WERI-Rb-1 (cell line): ENCODE results near the gene COL6A3.

ENCODE experiments used
- DNase-seq: peaks from one replicate; pipeline ENCODE4 v3.0.0-alpha.2; 2020
- H3K27ac ChIP-seq: fragments of 250-450 bp; sonication (Bioruptor Pico); 2 replicates; pipeline ENCODE4 v1.5.1; 2020; ENCODE audit warnings: mild to moderate bottlenecking, moderate library complexity
- H3K27me3 ChIP-seq: fragments of 250-450 bp; sonication (Bioruptor Pico); 2 replicates; pipeline ENCODE4 v1.5.1; 2021; ENCODE audit warnings: mild to moderate bottlenecking, low read depth, moderate library complexity; ENCODE audit not compliant: insufficient read depth, severe bottlenecking
- H3K36me3 ChIP-seq: fragments of 250-450 bp; sonication (Bioruptor Pico); 2 replicates; pipeline ENCODE4 v1.5.1; 2020; ENCODE audit warnings: mild to moderate bottlenecking, moderate library complexity
- H3K4me3 ChIP-seq: 2 replicates; pipeline ENCODE4 v1.5.1; 2011; ENCODE audit warnings: low read depth, mild to moderate bottlenecking, control low read depth, low read length
- H3K9me3 ChIP-seq: fragments of 250-450 bp; sonication (Bioruptor Pico); 2 replicates; pipeline ENCODE4 v1.5.1; 2021; ENCODE audit warnings: mild to moderate bottlenecking, moderate library complexity; ENCODE audit not compliant: severe bottlenecking
- CTCF ChIP-seq: IDR thresholded peaks from 2 replicates; pipeline ENCODE4 v1.5.1; 2011; ENCODE audit warnings: low read depth, mild to moderate bottlenecking, control low read depth, inconsistent platforms, low read length

The COL6A3 gene

GRCh38 chr2:237392186-237392585, 21.8 kb downstream of the COL6A3 start:
- Histone ChIP-seq H3K36me3 (no peaks in the 10 kb centered on the region), H3K4me3 (no peak overlapping the region), H3K27ac (no peak overlapping the region), H3K9me3 (no peaks in the 10 kb centered on the region), H3K27me3 (peaks cover 94% of the 10 kb centered on the region)
- TF ChIP-seq CTCF: no peak
- DNase-seq: no peak

GRCh38 chr2:237391140-237391539, 22.8 kb downstream of the COL6A3 start:
- DNase-seq: no peak
- no peak for TF ChIP-seq CTCF
- H3K27ac ChIP-seq: no peak overlapping the region
- H3K36me3 ChIP-seq: no peaks in the 10 kb centered on the region
- H3K27me3 ChIP-seq: peaks cover 94% of the 10 kb centered on the region
- H3K4me3 ChIP-seq: no peak overlapping the region
- no peaks in the 10 kb centered on the region for H3K9me3 ChIP-seq

GRCh38 chr2:237390235-237390634, 23.7 kb downstream of the COL6A3 start:
- no peaks in the 10 kb centered on the region for H3K36me3 ChIP-seq
- peaks cover 94% of the 10 kb centered on the region for H3K27me3 ChIP-seq
- H3K27ac ChIP-seq: no peak overlapping the region
- H3K9me3 ChIP-seq: no peaks in the 10 kb centered on the region
- H3K4me3 ChIP-seq: no peak overlapping the region
- no peak for TF ChIP-seq CTCF
- DNase-seq: no peak

- TF ChIP-seq CTCF: no peak
- DNase-seq: no peak
- no peaks in the 10 kb centered on the region for H3K36me3 ChIP-seq
- H3K4me3 ChIP-seq: no peak overlapping the region
- peaks cover 93% of the 10 kb centered on the region for H3K27me3 ChIP-seq
- no peaks in the 10 kb centered on the region for H3K9me3 ChIP-seq
- H3K27ac ChIP-seq: no peak overlapping the region
These were observed 24.1 kb downstream of the COL6A3 start for GRCh38 chr2:237389831-237390230.

DNA sequence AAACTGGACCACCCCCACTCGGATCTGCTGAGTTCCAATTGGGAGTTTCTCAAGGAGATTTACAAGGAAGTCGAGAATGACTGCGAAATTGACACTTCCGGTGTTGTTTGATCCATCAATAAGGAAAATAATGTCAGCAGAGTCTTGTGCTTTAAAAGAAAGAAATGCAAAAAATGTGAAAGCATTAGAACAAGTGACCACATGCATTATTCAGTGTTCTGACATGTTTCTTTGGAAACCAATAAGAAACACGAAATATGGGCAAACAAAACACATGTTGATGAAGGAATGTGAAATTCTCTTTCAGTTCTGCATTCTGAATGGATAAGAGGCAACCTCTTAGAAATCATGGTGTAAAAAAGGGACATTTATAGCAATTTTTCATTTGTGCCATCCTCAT, 25.9 kb downstream of the COL6A3 start:
- H3K27me3 ChIP-seq: peaks cover 88% of the 10 kb centered on the region
- no peak overlapping the region for H3K4me3 ChIP-seq
- no peaks in the 10 kb centered on the region for H3K36me3 ChIP-seq
- DNase-seq: no peak
- H3K9me3 ChIP-seq: no peaks in the 10 kb centered on the region
- TF ChIP-seq CTCF: no peak
- no peak overlapping the region for H3K27ac ChIP-seq

DNA sequence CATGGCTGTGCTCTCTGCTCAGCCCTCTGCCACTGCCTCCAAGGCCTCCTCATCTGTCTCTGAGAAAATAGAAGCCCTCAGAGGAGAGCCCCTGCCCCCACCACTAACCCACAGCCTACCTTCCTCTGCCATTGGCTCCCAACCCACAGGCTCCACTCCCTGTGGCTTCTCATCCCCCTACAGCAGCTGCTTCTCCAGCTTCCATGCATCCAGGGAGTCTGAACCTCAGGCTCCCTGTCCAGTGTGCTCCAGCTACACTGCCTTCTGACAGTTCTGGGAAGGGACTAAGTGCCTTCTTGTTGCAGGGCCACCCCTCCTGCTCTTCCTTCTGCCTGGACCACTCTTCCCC, 29.3 kb downstream of the COL6A3 start:
- no peak overlapping the region for H3K4me3 ChIP-seq
- peaks cover 85% of the 10 kb centered on the region for H3K27me3 ChIP-seq
- no peaks in the 10 kb centered on the region for H3K36me3 ChIP-seq
- TF ChIP-seq CTCF: no peak
- DNase-seq: no peak
- no peak overlapping the region for H3K27ac ChIP-seq
- H3K9me3 ChIP-seq: no peaks in the 10 kb centered on the region
